GM21367 (cell line): Measurements from ENCODE around the gene KRTAP10-7.
"Not testable (repeated sequence)": the region's sequence is repeated elsewhere in the genome, so short reads cannot be mapped to it uniquely, and the experiment has no call there.

Experiments
- ATAC-seq: cut with Tn5 transposase; IDR thresholded peaks from one replicate; pipeline ENCODE4 v1.9.1; 2021; ENCODE audit not compliant: unreplicated experiment

KRTAP10-7 gene

GRCh38 chr21:44590311-44590721 is 10.1 kb upstream of the KRTAP10-7 start:
- ATAC-seq = no peak

GRCh38 chr21:44590897-44591800 is 9.2 kb upstream of the KRTAP10-7 start:
- not testable (repeated sequence) for ATAC-seq

- ATAC-seq = not testable (repeated sequence)
Measured at GRCh38 chr21:44591801-44592130, 8.6 kb upstream of the KRTAP10-7 start.

GRCh38 chr21:44592446-44593311 is 7.7 kb upstream of the KRTAP10-7 start, which contains the start of gene KRTAP10-6:
Gene KRTAP10-6, minus strand, starts transcription at chr21:44592505. Its CDS starts 21 bp downstream, at chr21:44592484.
- ATAC-seq = no peak

- ATAC-seq = no peak
Measured at GRCh38 chr21:44593598-44594405, 6.6 kb upstream of the KRTAP10-7 start.

GRCh38 chr21:44594406-44594916 is 5.9 kb upstream of the KRTAP10-7 start:
- ATAC-seq = no peak

GRCh38 chr21:44595524-44595923 is 4.9 kb upstream of the KRTAP10-7 start:
- ATAC-seq = no peak

GRCh38 chr21:44596068-44596725 is 4.2 kb upstream of the KRTAP10-7 start:
- no peak for ATAC-seq

- ATAC-seq = no peak
Measured at GRCh38 chr21:44598061-44598460, 2.3 kb upstream of the KRTAP10-7 start.

- ATAC-seq = no peak
Measured at GRCh38 chr21:44599264-44600029, 950 bp upstream of the KRTAP10-7 start.

- not testable (repeated sequence) for ATAC-seq
Measured at GRCh38 chr21:44601091-44601490, 694 bp downstream of the KRTAP10-7 start.

GRCh38 chr21:44601596-44602462 is 1.4 kb downstream of the KRTAP10-7 start:
- ATAC-seq = no peak

- no peak for ATAC-seq
Measured at GRCh38 chr21:44602463-44602850, 2.1 kb downstream of the KRTAP10-7 start.

GRCh38 chr21:44603109-44603875 is 2.9 kb downstream of the KRTAP10-7 start:
- ATAC-seq = no peak

- ATAC-seq = no peak
Measured at GRCh38 chr21:44603911-44604310, 3.5 kb downstream of the KRTAP10-7 start.

- no peak for ATAC-seq
Measured at GRCh38 chr21:44606495-44606894, 6.1 kb downstream of the KRTAP10-7 start.

GRCh38 chr21:44609193-44609592 is 8.8 kb downstream of the KRTAP10-7 start:
- ATAC-seq = no peak
